Hematopoietic multipotent progenitor cell treated with erythropoietin and hydrocortisone succinate and interleukin-3 and kit ligand, for 15 days (in vitro differentiated cells): Measurements from ENCODE around the gene PHAF1.
"Not testable (repeated sequence)": the region's sequence is repeated elsewhere in the genome, so short reads cannot be mapped to it uniquely, and the experiment has no call there.

Experiments
- DNase-seq: peaks from one replicate; pipeline ENCODE4 v3.0.0-alpha.2; 2015; ENCODE audit warnings: low spot score

Gene PHAF1

DNA sequence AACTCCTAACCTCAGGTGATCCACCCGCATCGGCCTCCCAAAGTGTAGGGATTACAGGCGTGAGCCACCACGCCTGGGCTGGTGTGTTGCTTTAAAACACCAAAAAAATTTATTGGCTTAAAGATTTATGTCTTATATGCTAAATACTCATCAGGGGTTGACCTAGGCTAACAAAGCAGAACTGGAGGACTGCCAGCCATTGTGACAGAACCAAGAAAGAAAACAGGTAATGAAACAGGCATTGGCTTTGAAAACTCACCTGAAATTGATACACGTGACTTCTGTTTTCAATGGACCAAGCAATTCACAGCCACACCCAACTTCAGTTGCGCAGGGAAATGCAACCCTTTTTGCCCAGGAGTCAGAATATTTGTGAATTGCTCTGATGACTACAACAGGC, 4.9 kb upstream of the PHAF1 start:
- DNase-seq: no peak

DNA sequence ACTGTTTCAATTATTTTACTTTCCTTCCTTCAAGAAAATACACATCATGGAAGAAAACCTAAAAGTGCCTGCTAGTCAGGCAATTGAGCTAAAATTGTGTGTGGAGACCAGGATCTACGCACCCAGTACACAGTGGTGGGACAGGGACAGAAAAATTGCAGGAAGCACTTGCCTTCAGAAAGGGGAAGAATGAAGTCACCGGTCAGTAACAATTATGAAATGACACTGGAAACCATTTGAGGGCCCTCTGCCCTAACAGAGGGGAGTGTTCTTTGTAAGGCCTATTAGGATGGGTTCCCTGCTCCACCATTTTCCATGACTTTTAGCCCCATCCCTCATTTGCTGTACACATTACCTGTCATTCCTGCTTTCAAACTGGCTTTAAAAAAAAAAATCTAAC, 4.5 kb upstream of the PHAF1 start:
- DNase-seq: no peak

DNA sequence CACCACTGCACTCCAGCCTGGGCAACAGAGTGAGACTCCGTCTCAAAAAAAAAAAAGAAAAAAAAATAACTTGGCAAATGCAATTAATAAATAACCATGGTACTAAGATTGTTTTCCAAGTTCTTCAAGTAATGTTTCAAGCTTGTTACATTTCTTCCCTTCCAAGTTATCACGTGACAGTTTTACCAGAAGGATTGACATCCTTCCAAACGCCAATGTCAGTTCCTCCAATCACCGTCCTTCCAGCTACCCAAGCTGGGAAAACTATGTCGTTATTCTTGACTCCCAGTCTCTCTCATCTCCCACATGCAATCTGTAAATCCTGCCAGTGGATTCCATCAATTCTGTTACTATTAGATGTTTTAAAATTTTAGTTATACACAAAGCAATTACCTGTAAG, 3.9 kb upstream of the PHAF1 start:
- no peak for DNase-seq

DNA sequence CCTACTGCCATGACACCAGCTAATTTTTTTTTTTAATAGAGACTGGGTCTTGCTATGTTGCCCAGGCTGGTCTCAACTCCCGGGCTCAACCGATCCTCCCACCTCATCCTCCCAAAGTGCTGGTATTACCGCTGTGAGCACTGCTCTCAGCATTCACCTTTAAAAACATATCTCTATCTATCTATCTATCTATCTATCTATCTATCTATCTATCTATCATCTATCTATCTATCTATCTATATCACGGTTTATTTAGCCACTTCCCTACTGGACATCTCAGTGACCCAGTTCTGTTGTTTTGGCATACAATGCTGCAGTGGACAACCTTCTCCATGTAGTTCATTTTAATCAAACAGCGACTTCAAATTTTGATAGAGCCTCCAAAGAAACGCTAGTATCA, 1.3 kb upstream of the PHAF1 start:
- DNase-seq: no peak

DNA sequence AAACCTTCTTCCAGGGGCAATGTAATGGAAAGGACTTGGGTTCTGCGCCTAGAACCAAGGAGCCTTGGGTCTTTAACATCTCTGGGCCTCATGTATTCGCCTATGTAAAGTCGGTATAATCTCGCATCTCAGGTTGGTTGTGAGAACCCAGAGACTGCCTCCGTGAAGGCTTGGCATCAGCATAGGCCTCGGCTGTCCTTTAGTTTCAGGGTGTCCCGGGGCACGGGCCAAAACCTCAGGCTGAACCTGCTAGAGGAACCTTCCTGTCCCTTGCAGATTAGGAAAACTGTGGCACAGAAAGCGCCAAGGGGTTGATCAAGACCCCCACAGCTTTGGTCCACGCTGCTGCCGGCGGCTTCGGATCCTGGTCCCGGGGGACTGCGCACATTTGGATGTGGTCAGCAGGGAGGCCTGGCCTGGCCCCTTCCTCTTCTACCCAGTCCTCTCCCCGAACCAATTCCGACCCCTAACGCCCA, 772 bp upstream of the PHAF1 start:
- no peak for DNase-seq

DNA sequence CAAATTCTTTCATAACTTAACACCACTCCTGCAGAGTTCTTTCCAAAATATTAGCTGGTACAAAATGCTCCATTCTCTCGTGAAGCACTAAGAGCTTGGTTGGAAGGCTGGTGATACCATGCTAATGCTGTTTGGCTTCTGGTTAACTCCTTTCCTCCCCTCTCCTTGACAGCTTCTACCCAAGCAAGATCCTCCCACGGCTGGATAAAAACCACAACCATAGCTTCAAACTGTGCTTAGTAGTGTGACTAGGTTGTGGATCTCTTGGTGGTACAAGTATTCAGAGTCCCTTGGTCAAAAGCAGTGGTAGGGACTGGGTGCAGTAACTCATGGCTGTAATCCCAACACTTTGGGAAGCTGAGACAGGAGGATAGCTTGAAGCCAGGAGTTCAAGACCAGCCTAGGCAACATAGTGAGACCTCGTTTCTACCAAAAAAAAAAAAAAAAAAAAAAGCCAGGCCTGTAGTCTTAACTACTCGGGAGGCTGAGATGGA, 2.3 kb downstream of the PHAF1 start:
- DNase-seq: no peak

DNA sequence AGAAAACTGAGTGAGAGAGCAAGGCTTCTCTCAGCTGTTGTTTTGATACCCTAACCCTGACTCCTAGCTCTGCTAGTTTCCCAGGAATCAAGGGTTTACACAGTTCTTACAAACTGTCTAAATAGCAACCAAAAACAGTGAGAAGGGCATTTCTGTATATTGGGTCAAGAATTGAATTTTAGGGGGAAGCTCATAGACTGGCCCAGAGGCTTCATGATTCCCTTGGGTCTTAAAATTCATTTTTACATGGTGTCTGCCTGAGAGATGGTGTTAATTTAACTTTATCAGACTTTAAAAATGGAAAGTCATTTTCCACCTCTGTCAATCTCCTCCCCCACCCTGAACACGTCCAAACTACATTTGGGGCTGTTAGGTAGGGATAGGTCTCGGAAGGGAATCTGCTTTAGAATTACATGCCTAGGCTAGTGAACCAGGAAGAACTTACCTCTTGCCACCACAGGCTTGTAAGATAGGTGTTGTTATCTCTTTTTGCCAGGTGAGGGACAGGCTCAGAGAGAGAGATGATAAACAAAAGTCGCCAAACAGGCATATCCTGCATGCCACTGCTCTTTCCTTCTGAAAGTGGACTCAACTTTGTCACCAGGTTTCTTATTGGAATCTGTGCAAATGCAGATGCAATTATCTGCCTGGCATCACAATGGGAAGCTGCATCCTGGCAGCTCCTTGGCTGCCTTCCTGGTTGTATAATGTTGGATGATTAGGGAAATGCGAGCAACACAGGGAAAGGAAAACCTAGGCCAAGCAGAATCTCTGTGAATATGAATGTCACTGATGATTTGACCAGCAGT, 3.1 kb downstream of the PHAF1 start:
- no peak for DNase-seq

DNA sequence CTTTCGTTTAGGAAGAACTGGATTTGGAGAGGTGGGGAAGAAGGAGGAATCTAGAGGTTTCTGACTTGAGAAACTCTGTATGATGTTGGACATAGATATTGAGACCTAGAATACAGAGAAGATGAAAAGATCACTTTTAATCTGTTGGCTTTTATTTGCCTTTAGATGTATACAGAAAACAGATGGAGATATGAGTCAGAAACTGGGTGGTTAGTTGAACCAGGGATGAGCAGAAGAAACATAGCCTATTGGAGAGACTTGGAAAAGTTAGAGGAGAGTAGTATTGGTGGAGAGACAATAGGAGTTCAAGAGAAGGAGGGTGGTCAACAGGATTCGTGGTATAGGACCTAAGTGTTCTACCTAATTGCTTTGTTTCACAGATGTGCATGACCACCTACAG, 5.1 kb downstream of the PHAF1 start:
- DNase-seq: no peak

DNA sequence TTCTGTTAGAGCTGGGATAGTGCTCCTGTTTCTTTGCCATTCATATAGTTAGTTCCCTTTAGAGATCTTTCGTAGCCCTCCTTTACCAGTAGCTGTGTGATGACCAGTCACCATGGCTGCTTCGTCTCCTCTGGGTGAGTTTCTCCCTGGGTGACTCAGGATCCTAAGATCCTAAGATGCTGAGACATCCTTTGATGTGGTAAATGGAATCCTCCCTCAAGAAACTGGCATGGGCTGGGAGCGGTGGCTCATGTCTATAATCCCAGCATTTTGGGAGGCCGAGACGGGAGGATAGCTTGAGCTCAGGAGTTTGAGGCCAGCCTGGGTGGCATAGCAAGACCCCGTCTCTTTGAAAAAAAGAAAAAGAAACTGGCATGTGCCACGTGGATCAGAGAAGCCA, 5.9 kb downstream of the PHAF1 start:
- no peak for DNase-seq

DNA sequence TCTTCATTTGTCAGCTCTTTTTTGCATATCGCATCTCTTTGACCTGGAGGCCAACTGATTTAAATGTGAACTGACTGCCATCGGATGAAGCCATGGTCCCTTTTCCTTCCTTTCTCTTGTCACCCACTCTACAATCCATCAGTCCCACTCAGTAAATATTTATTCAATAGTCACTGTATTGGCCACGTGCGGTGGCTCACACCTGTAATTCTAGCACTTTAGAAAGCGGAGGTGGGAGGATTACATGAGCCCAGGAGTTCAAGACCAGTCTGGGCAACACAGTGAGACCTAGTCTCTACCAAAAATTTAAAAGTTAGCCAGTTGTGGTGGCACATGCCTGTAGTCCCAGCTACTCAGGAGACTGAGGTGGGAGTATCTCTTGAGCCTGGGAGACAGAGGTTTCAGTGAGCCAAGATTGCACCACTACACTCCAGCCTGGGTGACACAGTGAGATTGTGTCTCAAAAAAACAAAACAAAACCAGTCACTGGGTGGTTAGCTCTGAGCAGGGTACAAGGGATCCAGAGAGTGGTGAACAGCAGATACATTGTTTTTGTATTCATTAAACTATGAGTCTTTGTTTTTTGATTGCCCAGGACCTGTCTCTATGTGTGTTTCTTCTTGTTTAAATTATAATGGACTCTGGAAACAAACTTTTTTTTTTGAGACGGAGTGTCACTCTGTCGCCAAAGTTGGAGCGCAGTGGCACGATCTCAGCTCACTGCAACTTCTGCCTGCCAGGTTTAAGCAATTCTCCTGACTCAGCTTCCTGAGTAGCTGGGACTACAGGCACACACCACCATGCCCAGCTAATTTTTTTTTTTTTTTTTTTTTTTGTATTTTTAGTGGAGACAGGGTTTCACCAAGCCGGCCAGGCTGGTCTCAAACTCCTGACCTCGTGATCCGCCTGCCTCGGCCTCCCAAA, 6.9 kb downstream of the PHAF1 start:
- DNase-seq: no peak

DNA sequence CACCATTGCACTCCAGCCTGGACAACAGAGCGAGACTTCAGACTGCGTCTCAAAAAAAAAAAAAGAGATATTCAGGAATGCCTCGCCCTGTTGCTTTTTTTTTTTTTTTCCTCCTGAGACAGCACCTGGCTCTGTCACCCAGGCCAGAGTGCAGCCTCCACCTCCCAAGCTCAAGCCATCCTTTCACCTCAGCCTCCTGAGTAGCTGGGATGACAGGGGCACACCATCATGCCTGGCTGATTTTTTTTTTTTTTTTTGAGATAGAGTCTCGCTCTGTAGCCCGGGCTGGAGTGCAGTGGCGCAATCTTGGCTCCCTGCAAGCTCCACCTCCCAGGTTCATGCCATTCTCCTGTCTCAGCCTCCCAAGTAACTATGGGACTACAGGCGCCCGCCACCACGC, 8.0 kb downstream of the PHAF1 start:
- no peak for DNase-seq

DNA sequence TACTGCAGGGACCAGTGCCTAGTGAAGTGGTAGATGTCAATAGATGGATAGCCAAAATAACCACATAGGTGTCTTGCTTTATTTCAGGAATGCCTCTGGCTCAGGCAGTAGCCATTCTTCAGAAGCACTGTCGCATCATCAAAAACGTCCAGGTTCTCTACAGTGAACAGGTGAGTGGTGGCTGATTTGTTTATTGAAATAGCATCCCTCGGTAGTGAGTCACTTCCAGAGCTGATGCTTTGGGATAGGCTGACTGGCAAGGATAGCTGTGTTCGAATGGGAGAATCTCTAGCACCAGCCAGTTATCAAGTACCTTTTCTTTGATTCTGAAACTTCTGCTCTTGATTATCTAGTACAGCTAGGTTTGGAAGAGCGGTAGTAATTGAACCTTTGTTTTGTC, 10.3 kb downstream of the PHAF1 start:
- DNase-seq: no peak

DNA sequence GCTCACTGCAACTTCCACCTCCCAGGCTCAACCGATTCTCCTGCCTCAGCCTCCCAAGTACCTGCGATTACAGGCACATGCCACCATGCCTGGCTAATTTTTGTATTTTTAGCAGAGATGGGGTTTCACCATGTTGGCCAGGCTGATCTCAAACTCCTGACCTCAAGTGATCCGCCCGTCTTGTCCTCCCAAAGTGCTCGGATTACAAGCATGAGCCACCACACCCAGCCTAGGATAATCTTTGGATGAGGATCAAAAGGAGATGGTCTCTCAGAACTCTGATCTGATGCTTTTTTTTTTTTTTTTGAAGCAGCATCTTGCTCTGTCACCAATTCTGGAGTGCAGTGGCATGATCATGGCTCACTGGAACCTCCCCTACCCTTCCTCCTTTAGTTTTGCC, 13.1 kb downstream of the PHAF1 start:
- DNase-seq: not testable (repeated sequence)

DNA sequence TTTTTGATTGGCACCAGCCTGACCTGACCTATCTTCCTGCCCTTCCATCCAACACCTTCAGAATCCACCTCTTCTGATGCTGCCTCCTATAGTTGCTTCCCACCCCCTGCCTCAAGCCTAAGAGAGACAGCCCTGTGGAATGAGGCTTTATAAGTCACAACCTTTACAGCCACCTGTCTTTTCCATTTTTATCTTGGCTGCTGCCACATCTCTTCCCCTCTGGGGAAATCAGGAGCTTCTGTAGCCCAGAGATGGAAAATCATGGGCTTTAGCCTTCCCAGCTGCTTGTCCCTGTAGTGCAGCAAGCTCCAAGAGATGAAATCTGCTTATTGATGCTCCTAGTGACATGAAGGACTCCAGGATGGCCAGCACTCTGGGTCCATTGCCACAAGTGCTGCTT, 18.7 kb downstream of the PHAF1 start:
- no peak for DNase-seq

DNA sequence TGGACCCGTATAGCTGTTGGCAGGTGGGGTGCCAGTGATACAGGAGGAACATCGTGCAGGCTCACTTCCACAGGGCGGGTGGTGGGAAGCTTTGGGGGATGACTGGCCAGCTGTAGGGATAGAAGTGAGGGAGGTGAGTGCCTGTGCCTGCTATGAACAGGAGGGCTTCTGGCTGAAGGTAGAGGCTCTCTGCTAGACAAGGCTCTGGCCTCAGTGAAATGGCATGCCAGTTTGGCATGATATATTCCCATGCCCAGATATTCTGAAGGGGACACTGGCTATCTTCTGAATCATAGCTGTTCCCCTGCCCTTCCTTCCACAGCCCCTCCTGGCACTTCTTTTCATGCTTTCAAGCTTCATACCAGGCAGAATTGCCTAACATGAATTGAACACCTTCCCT, 19.1 kb downstream of the PHAF1 start:
- no peak for DNase-seq

DNA sequence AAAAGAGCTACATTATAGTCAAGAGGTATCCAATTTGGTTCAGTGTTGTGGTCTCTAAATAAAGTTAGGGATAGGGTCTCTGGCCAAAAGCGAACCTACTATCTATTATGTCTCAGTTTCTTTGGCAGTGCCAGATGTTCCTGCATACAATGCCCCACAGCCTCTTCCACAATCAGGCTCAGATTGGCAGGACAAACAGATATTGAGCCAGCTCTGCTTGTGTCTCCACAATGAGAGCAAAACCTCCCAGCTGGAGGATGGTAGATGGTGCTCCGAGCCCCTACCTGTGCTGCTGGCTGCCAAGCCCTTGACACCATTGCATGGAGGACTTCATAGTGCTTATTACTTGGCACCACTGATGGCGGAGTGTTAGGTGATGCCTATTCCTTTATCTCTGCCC, 19.7 kb downstream of the PHAF1 start:
- DNase-seq: no peak

DNA sequence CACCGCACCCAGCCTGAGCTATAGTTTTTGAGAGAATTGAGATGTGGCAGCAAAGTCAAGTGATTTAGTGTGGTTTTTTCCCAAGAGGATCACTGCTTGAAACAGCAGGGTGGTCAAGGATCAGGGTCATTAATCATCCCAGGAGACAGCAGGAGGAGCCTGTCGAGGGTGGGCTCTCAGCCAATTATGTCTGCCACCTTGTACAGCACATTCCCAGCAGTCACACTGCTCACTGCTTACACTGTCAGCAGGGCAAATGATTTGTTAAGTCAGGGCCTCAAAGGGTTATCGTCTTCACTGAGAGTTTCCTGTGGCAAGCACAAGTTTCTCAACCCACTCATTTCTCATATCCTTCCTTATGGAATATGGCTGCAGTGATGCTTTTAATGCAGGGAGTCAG, 27.9 kb downstream of the PHAF1 start:
- no peak for DNase-seq

DNA sequence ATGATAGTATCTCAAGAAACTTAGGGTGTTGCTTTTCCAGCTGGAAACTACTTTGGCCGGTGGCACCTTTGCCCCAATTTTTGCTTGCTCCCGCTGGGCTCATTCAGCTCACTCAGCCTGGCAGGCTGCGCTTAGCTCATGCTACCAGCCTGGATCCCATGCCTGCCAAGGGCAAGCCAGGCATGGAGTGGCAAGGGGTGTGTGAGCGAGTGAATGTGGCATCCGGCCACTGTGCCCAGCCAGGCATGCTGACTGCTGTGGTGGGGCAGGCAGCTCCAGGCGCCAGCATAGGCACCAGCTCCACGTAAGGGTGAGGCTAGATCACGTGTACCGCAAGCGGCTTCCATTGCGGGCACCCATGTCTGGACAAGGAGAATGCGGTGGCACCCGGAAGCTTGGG, 31.6 kb downstream of the PHAF1 start:
- no peak for DNase-seq

DNA sequence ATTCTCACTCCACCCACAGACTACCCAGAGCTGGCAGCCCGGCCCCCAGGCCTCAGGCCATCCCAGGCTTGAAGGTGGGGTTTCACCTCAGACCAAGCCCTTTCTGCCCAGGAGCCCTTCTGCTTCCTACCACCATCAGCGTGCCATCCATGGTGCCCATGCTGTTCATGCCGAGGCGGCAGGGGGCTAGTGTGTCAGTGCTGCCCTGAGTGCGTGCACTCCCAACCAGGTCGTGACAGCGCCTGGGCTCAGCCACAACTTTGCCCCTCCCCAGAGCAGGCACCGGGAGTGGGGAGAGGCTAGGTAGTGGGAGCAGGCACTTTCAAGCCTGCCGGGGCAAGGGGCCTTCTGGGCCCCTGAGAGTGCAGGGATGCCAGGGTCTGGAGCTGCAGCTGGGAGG, 32.6 kb downstream of the PHAF1 start:
- no peak for DNase-seq

DNA sequence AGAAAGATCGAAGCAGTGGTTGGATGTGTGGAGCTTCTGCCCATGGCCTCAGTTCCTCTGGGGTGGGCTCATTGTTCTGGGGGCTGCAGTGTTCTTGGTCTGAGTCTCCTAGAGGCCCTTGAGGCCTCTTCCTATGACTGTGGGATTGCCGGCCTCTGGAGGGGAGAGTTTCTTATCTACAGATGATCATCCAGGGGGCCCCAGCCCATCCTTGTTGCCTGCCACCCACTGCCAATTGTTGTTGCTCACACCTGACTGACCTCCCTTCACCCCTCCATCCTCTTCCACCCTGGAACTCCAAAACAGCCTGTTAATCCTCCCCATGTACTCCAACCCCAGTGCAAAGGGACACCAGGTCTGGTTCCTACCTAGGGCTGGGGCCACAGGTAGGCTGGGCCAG, 35.2 kb downstream of the PHAF1 start:
- DNase-seq: no peak

DNA sequence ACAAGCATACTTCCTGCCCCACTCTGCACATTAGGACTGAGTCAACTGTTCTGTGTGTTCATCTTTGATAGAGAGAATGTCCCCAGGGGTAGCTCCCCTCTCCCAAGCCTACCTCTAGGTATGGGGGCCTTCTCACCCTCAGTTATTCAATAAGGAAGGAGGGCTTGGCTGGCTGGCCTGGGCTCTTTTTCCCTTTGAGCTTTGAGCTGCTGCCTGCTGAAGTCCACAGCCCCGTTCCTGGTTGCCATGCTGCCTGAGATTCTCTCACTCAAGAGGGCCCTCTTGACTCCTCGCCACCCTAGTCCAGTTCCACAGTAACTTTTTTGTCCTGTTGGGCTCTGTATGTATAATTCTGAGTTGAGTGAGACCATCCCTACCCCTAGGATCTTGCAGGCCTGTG, 36.0 kb downstream of the PHAF1 start:
- no peak for DNase-seq

DNA sequence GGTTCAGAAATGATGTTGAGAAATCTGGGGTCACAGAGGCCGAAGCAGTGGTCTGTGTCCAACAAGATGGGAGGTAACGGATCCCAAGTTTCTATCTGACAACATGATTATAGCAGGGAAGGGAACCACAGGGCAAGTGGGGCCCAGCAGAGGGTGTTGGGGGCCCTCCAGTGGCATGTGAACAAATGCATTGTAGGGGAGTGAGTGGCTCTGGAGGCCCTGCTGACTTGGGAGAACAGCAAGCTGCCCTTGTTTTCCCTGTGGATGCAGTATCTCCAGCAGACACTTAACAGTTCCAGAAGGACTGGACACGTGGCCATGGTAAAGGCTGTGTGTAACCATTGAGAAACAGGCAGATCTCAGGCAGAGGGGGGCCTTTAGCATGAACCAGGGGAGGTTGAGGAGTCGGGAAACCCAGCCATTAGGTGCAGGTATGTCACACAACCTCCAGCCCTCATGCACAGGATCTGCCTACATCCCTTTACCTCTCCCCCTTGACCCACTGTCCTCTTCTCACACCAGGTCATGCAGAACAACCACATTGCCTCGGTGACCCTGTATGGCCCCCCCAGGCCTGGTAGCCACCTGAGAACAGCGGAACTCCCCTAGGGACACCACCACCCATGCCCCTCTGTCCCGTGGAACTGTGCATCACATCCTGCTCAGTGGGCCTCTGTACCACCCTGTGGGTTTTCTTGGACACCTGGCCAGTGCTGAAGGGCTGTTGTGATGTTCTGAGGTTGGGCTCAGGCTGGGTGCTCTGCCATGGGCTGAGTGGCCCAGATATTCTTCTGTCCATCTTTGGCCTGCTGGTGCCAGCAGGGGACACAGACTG, 37.0 kb downstream of the PHAF1 start:
- no peak for DNase-seq
